GM12878 (cell line): Measurements from ENCODE around the gene MAPK1. TPM values are rescaled to one million over a fixed set of nuclear protein-coding genes. Genes with fewer than 3 reads are reported as not detected.

Experiments used
- ASH2L ChIP-seq: fragments of 300-600, 200-600 bp; sonication (generic); IDR thresholded peaks from 2 replicates; pipeline ENCODE4 v1.6.1; 2017; ENCODE audit warnings: low read depth, mild to moderate bottlenecking, borderline replicate concordance
- CHD2 ChIP-seq: IDR thresholded peaks from 2 replicates; pipeline ENCODE4 v1.6.1; 2011; ENCODE audit warnings: low read depth, low read length, improper control_type of control experiment, borderline replicate concordance
- CUX1 ChIP-seq: IDR thresholded peaks from 2 replicates; pipeline ENCODE4 v1.6.1; 2012; ENCODE audit warnings: improper control_type of control experiment, low read depth, low read length; ENCODE audit not compliant: insufficient replicate concordance
- EGR1 ChIP-seq, 2 experiments: IDR thresholded peaks; 1 replicate in 1 of 2; 2 replicates in 1 of 2; pipeline ENCODE4 v1.6.1; 2011 to 2012; ENCODE audit warnings: low read depth in 2 of 2, low read length in 2 of 2, borderline replicate concordance in 1 of 2, mild to moderate bottlenecking in 1 of 2, moderate library complexity in 1 of 2
- EP300 ChIP-seq, 2 experiments: fragments of 150-350 bp in 1 of 2; IDR thresholded peaks; 2 replicates each; pipeline ENCODE4 v1.6.1; 2011 to 2012; ENCODE audit warnings: low read depth in 2 of 2, low read length in 2 of 2, borderline replicate concordance in 1 of 2, improper control_type of control experiment in 1 of 2, inconsistent platforms in 1 of 2; ENCODE audit not compliant: control insufficient read depth in 1 of 2
- IRF4 ChIP-seq: IDR thresholded peaks from 2 replicates; pipeline ENCODE4 v1.6.1; 2011; ENCODE audit warnings: low read depth, low read length
- MLLT1 ChIP-seq: fragments of 450-650 bp; IDR thresholded peaks from 2 replicates; pipeline ENCODE4 v1.6.1; 2016; ENCODE audit warnings: mild to moderate bottlenecking
- NFXL1 ChIP-seq: fragments of 450-650 bp; IDR thresholded peaks from 2 replicates; pipeline ENCODE4 v1.6.1; 2017; ENCODE audit warnings: antibody characterized with exemption, mild to moderate bottlenecking, borderline replicate concordance
- PAX5 ChIP-seq: IDR thresholded peaks from 2 replicates; pipeline ENCODE4 v1.6.1; 2011; ENCODE audit warnings: low read depth, low read length, borderline replicate concordance
- SUZ12 ChIP-seq: fragments of 200-600 bp; sonication (generic); IDR thresholded peaks from one replicate; pipeline ENCODE4 v1.6.1; 2018; ENCODE audit warnings: antibody characterized with exemption, mild to moderate bottlenecking; ENCODE audit not compliant: unreplicated experiment
- WRNIP1 ChIP-seq: IDR thresholded peaks from 2 replicates; pipeline ENCODE4 v1.6.1; 2011; ENCODE audit warnings: low read depth, low read length, improper control_type of control experiment, borderline replicate concordance
- polyA plus RNA-seq, 11 experiments: library from polyadenylated mRNA; depleted of rRNA in 4 of 11; unstranded in 6 of 11; stranded (reverse) in 5 of 11; fragments of >200 nt; fragmentation: Nextera tagmentation in 4 of 11; fragmentation: Illumina TruSeq in 1 of 11; extraction: Ambion mirVana in 4 of 11; extraction: Trizol in 1 of 11; gene quantifications; 1 replicate in 1 of 11; 2 replicates in 10 of 11; pipeline versions ENCODE4 v1.2.1 to v1.2.3, GENCODE V29; 2011 to 2016; ENCODE audit warnings: inconsistent platforms in 2 of 11, missing spikeins in 2 of 11, low read depth in 1 of 11
- total RNA-seq, 4 experiments: library from RNA; depleted of rRNA in 3 of 4; stranded (reverse); fragments of >200 nt in 3 of 4; fragmentation: Illumina TruSeq in 1 of 4; extraction: Trizol in 1 of 4; gene quantifications; 2 replicates each; pipeline versions ENCODE4 v1.2.1 to v1.2.3, GENCODE V29; 2013 to 2021
- TF ChIP-seq, protein P1 (sequence below): fragments of 450-650 bp; formaldehyde crosslinking; IDR thresholded peaks from 2 replicates; pipeline ENCODE4 v1.5.0; 2022; ENCODE audit warnings: mild to moderate bottlenecking, missing genetic modification characterization
- TF ChIP-seq, protein P2 (sequence below): fragments of 450-650 bp; IDR thresholded peaks from 2 replicates; pipeline ENCODE4 v1.6.1; 2017; ENCODE audit warnings: mild to moderate bottlenecking, low read depth, inconsistent platforms; ENCODE audit not compliant: poor library complexity, severe bottlenecking
- TF ChIP-seq, protein P3 (sequence below): IDR thresholded peaks from 2 replicates; pipeline ENCODE4 v1.6.1; 2011; ENCODE audit warnings: low read depth, low read length, improper control_type of control experiment, borderline replicate concordance

MAPK1 gene
- total and polyA plus RNA-seq, 10 of the 15 experiments (the other 5 are each of a cell fraction or from before 2014, with no cell fraction given), result 7.0 to 123 (median 58.4) TPM

DNA sequence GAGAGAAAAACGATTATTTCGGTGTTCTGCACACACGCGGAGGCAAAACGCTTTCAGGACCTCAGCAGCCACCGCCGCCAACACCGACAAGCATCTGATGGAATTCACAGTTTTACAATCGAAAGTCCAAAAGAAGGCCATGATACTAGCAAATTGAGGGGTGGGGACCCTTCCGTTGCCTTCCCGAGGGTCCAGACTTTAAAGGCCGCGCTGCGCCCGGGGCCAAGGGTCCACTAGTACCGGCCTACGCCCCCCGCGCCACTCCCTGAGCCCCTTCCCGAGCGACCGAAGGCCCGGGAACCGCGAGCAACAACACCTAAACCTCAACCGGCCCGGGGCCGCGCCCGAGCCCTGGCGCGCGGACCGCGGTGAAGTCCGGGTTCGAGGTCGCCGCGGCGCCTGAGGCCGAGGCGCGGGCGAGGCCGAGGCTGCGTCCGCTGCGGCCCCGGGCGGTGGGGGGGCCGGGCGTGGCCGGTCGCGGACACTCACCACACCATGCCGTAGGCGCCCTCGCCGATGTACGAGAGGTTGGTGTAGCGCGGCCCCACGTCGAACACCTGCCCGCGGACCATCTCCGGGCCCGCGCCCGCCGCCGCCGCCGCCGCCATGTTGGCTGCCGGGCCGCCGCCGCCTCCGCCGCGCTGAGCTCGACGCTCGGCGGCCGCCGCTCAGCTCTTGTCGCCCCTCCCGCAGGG is 465 bp downstream of the MAPK1 start (continued):
- TF ChIP-seq CHD2, result no peak
- no peak for TF ChIP-seq IRF4
- no peak for TF ChIP-seq CUX1
- TF ChIP-seq ASH2L, result no peak
- no peak for TF ChIP-seq SUZ12
- TF ChIP-seq, protein P1, sequence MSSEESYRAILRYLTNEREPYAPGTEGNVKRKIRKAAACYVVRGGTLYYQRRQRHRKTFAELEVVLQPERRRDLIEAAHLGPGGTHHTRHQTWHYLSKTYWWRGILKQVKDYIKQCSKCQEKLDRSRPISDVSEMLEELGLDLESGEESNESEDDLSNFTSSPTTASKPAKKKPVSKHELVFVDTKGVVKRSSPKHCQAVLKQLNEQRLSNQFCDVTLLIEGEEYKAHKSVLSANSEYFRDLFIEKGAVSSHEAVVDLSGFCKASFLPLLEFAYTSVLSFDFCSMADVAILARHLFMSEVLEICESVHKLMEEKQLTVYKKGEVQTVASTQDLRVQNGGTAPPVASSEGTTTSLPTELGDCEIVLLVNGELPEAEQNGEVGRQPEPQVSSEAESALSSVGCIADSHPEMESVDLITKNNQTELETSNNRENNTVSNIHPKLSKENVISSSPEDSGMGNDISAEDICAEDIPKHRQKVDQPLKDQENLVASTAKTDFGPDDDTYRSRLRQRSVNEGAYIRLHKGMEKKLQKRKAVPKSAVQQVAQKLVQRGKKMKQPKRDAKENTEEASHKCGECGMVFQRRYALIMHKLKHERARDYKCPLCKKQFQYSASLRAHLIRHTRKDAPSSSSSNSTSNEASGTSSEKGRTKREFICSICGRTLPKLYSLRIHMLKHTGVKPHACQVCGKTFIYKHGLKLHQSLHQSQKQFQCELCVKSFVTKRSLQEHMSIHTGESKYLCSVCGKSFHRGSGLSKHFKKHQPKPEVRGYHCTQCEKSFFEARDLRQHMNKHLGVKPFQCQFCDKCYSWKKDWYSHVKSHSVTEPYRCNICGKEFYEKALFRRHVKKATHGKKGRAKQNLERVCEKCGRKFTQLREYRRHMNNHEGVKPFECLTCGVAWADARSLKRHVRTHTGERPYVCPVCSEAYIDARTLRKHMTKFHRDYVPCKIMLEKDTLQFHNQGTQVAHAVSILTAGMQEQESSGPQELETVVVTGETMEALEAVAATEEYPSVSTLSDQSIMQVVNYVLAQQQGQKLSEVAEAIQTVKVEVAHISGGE, result no peak
- TF ChIP-seq EGR1 (IDR thresholded peaks at IDR 0.05; ENCODE audit: borderline replicate concordance in 1 of 2, low read depth in 2 of 2, low read length in 2 of 2), result no peak
- TF ChIP-seq, protein P2, sequence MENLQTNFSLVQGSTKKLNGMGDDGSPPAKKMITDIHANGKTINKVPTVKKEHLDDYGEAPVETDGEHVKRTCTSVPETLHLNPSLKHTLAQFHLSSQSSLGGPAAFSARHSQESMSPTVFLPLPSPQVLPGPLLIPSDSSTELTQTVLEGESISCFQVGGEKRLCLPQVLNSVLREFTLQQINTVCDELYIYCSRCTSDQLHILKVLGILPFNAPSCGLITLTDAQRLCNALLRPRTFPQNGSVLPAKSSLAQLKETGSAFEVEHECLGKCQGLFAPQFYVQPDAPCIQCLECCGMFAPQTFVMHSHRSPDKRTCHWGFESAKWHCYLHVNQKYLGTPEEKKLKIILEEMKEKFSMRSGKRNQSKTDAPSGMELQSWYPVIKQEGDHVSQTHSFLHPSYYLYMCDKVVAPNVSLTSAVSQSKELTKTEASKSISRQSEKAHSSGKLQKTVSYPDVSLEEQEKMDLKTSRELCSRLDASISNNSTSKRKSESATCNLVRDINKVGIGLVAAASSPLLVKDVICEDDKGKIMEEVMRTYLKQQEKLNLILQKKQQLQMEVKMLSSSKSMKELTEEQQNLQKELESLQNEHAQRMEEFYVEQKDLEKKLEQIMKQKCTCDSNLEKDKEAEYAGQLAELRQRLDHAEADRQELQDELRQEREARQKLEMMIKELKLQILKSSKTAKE, result no peak
- no peak for TF ChIP-seq WRNIP1
- no peak for TF ChIP-seq EP300 (IDR thresholded peaks at IDR 0.05; ENCODE audit: borderline replicate concordance in 1 of 2, control insufficient read depth in 1 of 2, low read depth in 2 of 2, low read length in 2 of 2)
- TF ChIP-seq, protein P3, sequence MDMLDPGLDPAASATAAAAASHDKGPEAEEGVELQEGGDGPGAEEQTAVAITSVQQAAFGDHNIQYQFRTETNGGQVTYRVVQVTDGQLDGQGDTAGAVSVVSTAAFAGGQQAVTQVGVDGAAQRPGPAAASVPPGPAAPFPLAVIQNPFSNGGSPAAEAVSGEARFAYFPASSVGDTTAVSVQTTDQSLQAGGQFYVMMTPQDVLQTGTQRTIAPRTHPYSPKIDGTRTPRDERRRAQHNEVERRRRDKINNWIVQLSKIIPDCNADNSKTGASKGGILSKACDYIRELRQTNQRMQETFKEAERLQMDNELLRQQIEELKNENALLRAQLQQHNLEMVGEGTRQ, result no peak
- no peak for TF ChIP-seq PAX5
- no peak for TF ChIP-seq NFXL1
- TF ChIP-seq MLLT1, result peak; percentile 31; the same call in 1 of the 2 replicates
